Neutrophil (primary cell): ENCODE data around the gene HLA-DQB1.

Source experiments
- H3K27ac ChIP-seq: fragments of 200-600 bp; sonication (generic); 2 replicates; pipeline ENCODE4 v1.5.1; 2016; ENCODE audit warnings: mild to moderate bottlenecking, moderate library complexity
- H3K27me3 ChIP-seq: fragments of 200-600 bp; sonication (generic); 2 replicates; pipeline ENCODE4 v1.6.0; 2016; ENCODE audit warnings: mild to moderate bottlenecking
- H3K36me3 ChIP-seq: fragments of 200-600 bp; sonication (generic); 2 replicates; pipeline ENCODE4 v1.5.1; 2017
- H3K4me1 ChIP-seq, 2 experiments: fragments of 200-600 bp in 1 of 2; sonication (generic) in 1 of 2; 1 replicate in 1 of 2; 2 replicates in 1 of 2; pipeline versions ENCODE4 v1.5.1 to v1.6.1; 2013 to 2016; ENCODE audit warnings: low read depth in 1 of 2, low read length in 1 of 2, mild to moderate bottlenecking in 1 of 2, moderate library complexity in 1 of 2; ENCODE audit not compliant: control insufficient read depth in 1 of 2, insufficient read depth in 1 of 2
- H3K4me3 ChIP-seq, 2 experiments: fragments of 200-600 bp in 1 of 2; sonication (generic) in 1 of 2; 1 replicate in 1 of 2; 2 replicates in 1 of 2; pipeline ENCODE4 v1.5.1; 2013 to 2016; ENCODE audit warnings: low read depth in 1 of 2, low read length in 1 of 2, mild to moderate bottlenecking in 1 of 2, moderate library complexity in 1 of 2
- H3K9me3 ChIP-seq: fragments of 200-600 bp; sonication (generic); 2 replicates; pipeline ENCODE4 v1.5.1; 2016
- CTCF ChIP-seq: fragments of 200-600 bp; sonication (generic); IDR thresholded peaks from 2 replicates; pipeline ENCODE4 v1.5.1; 2016; ENCODE audit warnings: antibody characterized with exemption

Gene HLA-DQB1

DNA sequence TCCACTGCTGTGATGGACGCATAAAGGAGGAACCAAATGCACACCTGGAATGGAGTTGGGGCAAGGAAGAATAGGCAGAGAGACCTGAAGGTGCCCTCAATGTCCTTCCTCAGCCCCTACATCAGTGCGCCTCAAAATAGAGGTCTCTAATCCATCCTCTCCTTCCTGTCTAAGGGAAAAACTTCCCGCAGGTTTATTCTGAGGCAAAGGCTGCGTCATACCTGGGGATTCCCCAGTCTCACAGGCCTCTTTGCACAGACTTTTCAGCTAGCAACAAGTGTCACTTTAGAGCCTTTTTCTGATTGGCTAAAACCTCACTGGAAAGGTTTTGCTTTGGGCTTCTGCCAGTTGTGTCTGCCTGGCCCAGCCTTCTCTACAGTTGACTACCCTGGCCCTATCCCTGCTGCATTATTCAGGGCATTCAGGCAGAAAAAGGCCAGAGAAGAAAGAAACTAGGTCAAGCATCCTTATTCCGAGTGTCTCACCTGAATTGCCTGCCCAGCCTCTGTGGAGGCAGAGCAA, 1.8 kb upstream of the HLA-DQB1 start:
- Histone ChIP-seq H3K9me3 (no peaks in the 10 kb centered on the region), H3K36me3 (no peaks in the 10 kb centered on the region), H3K4me1 (peaks cover 48 to 54% of the 10 kb centered on the region in 2 experiments), H3K27me3 (peaks cover 10% of the 10 kb centered on the region), H3K27ac (peak overlapping the region; percentile 5), H3K4me3 (no peak overlapping the region)
- no peak for TF ChIP-seq CTCF

GRCh38 chr6:32665661-32666060, 796 bp downstream of the HLA-DQB1 start:
- no peaks in the 10 kb centered on the region for H3K36me3 ChIP-seq
- H3K27me3 ChIP-seq: peaks cover 10% of the 10 kb centered on the region
- H3K27ac ChIP-seq: no peak overlapping the region
- TF ChIP-seq CTCF: no peak
- H3K4me1 ChIP-seq: peaks cover 39 to 45% of the 10 kb centered on the region in 2 experiments
- H3K4me3 ChIP-seq: peak overlapping the region; percentile 44 to 51
- no peaks in the 10 kb centered on the region for H3K9me3 ChIP-seq

GRCh38 chr6:32664827-32665362, 1.6 kb downstream of the HLA-DQB1 start:
- Histone ChIP-seq H3K9me3 (no peaks in the 10 kb centered on the region), H3K4me3 (peak overlapping the region; percentile 32), H3K36me3 (no peaks in the 10 kb centered on the region), H3K27me3 (peaks cover 10% of the 10 kb centered on the region), H3K4me1 (peaks cover 32 to 37% of the 10 kb centered on the region in 2 experiments), H3K27ac (no peak overlapping the region)
- TF ChIP-seq CTCF: no peak

DNA sequence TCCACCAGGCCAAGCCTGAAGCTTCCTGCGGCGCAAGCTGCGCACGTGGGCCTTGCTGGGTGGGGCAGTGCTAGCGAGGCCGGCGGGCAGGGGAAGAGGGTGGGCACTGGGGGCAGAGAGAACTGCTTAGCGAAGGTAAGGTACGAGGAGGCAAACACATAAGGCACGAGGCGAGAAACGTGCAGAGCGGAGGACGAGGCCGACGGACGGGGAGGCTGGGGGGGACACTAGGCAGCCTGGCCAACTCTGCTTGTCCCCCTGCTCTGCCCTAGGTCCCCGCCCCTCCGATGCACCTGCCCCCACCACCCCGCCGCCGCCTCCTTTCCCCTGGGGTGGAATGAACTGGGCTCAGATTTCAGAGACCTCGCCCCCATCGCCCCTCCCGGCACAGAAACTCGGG, 2.1 kb downstream of the HLA-DQB1 start:
- peak overlapping the region in 1 of 2 experiments; percentile 32 for H3K4me3 ChIP-seq
- H3K4me1 ChIP-seq: peaks cover 26 to 32% of the 10 kb centered on the region in 2 experiments
- peaks cover 10% of the 10 kb centered on the region for H3K27me3 ChIP-seq
- H3K9me3 ChIP-seq: no peaks in the 10 kb centered on the region
- H3K36me3 ChIP-seq: no peaks in the 10 kb centered on the region
- H3K27ac ChIP-seq: no peak overlapping the region
- no peak for TF ChIP-seq CTCF

DNA sequence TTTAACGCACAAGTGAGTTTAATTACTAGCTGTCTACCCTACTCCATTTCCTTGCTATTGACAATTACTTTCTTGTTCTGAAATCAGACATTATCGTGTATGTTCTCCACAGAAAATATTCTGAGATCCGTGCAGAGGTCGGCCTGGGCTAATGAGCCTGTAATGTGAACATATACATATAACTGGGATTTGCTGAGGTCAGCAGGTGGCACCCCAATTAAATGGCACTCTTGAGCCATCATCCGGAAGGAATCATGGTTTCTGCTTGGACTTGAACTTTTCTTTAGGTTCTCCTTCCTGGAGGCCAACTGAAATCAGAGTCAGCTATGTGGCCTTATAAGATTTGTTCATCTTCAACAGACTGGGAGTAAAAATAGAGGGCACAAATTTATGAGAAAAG, 3.6 kb downstream of the HLA-DQB1 start:
- H3K4me1 ChIP-seq: peaks cover 12 to 19% of the 10 kb centered on the region in 2 experiments
- no peak for TF ChIP-seq CTCF
- no peaks in the 10 kb centered on the region for H3K9me3 ChIP-seq
- H3K27me3 ChIP-seq: peaks cover 10% of the 10 kb centered on the region
- H3K36me3 ChIP-seq: no peaks in the 10 kb centered on the region
- no peak overlapping the region for H3K27ac ChIP-seq
- H3K4me3 ChIP-seq: no peak overlapping the region
